Suppressor macrophage treated with lipopolysaccharide for 4 hours (primary cell): ENCODE measurements around the gene ADAMTS17.

Experiments
- DNase-seq: peaks from one replicate; pipeline ENCODE4 v3.0.0-alpha.2; 2020

The ADAMTS17 gene

DNA sequence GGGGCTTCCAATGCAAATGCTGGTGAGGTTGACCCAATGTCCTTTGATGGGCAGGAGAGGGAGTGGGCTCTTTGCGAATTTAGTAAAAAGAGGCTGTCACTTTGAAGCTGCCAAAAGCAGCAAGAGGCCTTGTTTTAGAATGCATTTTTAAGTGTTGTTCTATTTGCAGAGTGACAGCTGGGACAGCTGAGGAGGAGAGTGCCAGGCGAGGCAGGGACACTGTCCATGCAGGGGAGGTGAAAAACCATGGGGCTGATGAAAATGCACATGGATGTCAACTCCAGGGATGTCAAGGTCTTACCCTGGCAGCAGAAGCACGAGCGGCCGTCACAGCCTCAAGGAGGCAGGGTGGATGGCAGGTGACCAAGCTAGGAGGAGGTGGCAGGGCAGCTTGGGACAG, 279.8 kb downstream of the ADAMTS17 start:
- no peak for DNase-seq

GRCh38 chr15:100060276-100060926, 281.4 kb downstream of the ADAMTS17 start:
- no peak for DNase-seq

- DNase-seq, result no peak
These were observed 282.3 kb downstream of the ADAMTS17 start for GRCh38 chr15:100059521-100059920.

DNA sequence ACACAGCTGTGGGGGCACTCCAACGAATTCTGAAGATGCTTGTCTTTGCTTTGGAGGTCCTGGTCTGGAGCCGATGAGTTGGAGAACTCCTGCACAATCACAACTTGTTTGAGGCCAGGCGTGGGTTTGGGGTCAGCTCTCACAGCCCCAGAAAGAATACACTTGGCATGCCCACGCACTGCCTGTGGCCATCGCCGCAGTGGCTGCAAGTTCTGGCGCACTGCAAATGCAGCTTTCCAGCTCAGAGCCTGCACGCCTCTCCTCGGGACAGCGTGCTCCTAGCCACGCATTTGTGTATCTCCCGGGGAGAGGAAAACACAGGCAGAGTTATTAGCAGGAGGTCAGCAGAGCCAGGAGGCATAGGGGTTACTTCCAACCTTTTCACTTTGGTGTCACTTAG, 282.7 kb downstream of the ADAMTS17 start:
- DNase-seq, result no peak

- no peak for DNase-seq
These were observed 283.3 kb downstream of the ADAMTS17 start for GRCh38 chr15:100058458-100058857.

- no peak for DNase-seq
These were observed 284.5 kb downstream of the ADAMTS17 start for GRCh38 chr15:100057281-100057680.

DNA sequence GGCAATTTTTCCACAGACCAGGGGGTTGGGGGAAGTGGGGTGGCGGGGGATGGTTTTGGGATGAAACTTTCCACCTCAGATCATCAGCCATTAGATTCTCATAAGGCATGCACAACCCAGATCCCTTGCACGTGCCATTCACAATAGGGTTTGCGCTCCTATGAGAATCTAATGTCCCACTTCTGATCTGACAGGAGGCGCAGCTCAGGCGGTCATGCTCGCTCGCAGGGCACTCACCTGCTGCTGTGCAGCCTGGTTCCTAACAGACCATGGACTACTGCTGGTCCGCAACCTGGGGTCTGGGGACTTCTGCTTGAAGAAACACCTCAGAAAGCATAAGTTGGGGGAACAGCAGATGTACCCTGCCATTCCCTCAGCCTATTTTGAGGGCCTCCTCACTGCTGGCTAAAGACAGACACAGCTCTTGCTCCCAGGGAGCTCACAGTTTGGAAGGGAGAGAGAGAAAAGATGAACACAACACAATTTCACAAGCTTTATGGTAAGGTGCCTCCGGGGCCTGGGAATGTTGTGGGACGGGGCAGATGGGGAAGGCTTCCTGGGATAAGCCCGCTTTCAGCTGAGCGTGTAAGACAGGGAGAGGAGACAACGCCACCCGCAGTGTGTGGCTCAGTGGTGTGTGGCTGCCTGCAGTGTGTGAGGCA, 285.2 kb downstream of the ADAMTS17 start:
- no peak for DNase-seq

DNA sequence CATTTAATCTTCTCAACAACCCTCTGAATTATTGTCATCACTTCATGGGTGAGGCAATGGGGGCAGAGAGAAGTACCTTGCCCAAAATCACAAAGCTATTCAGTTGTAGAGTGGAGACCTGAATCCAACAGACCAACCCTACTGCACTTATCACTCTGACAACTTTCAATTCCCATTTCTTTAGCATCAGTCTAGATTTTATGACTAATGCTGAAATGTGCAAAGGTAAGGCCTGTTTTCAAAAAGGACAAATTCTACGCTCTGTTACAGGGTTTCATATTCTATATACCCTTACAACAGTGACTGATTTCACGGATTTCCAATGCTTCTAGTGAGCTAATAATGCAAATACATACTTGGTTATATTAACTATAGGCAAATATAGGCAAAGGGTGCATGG, 286.0 kb downstream of the ADAMTS17 start:
- DNase-seq, result no peak

DNA sequence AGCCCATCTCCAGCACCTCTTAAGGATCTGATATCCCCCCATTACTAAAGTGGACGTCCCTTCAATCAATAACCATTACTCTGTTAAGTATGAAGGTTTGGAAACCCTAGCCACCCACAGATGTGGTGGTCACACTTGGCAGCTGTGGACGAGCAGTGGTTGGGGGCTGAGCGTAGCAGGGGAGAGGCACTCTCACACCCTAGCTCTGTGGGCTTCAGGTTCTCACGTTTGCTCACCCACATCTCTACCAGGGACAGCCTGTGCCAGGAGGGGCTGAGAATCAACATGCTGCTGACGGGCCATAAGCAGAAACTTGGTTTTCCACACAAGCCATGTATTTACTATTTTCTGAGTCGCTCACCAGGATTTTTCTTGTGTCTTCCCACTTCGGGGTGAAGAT, 287.2 kb downstream of the ADAMTS17 start:
- DNase-seq, result no peak

DNA sequence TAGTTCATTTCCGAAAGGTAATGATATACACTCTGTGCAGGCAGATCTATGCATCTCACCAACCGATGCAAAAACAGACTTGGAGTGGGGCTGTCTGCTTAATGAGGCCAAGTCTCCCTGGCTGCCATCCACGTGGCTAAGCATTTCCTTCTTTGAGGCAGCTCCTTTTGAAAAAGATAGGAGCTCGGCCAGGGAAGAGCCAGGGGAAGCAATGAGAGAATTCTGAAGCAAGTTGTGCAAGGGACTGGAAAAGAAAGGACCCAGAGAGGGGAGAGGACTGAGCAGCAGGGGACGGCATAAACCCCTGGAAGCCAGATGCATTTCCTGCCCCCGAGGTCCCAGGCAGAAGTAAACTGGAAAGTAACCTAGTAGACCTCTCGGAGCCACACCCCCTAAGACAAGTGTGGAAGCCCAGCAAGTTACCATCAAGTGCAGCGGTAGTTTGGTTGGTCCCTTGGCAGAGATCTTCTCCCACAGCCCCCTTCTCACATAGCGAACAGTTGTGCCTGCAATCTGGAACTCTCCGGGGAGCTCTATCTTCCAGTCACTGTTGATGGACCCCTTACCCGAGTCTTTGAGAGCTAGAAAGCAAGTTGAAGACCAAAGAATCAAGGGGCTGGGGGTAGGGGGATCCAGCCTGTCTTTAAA, 288.2 kb downstream of the ADAMTS17 start:
- no peak for DNase-seq

GRCh38 chr15:100052716-100053473, 288.9 kb downstream of the ADAMTS17 start:
- no peak for DNase-seq

DNA sequence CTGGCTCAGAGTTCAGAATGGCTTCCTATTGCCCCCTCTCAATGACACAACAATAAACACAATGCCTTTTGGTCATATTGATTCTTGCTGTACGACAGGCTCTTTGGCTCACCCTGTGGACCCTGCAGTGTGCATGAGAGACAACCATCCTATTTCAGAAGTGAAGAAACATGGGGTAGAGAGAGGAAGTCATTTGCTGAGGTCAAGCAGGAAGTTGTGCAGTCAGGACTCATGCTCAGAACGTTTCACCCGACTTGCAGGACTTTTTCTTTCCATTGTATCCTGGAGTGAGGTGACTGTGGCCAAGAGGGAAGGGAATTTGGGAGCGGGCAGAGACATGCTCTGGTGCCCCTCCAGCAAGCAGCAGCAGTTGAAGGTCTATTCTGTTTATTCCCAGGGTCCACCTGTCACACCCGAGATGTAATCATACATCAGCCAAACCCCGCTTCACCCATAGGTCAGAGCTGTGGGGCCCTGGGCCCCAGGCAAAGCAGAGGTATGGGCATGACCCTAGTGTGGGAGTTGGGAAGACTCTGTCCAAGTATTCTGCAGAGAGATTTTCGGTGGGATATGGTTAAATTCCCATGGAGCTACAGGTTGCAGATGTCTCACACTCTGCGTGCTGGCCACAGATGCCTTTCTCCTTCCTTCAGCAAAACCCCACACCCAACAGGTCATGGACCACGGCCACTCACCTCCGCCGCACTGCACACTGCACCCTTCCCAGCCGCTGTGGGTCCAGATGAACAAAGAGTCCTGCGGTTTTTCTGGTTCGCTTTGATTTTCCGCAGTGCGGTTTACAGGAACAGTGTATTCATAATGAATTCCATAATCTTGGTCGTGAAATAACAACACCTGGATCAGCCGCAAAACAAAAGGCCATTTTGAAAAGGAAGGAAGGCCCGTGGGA, 290.6 kb downstream of the ADAMTS17 start:
- DNase-seq, result no peak

GRCh38 chr15:100049936-100050876, 291.6 kb downstream of the ADAMTS17 start:
- DNase-seq, result no peak

DNA sequence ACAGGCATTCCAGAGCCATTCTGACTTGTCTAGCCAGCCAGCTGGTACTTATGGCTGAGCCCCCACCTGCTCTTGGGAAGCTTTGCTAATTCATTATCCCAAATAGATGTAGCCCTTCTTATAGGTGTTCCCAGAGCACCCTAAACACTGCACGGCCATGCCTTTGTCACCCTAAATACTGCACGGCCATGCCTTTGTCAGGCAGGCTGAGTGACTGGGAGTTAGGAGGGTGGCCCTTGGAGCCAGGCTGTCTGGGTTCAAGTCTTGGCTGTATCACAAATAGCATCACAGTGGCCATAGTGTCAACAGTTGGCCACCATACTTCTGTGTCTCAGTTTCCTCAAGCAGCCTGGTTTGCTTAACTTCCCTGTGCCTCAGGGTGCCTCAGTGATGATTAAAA, 292.3 kb downstream of the ADAMTS17 start:
- DNase-seq, result no peak

DNA sequence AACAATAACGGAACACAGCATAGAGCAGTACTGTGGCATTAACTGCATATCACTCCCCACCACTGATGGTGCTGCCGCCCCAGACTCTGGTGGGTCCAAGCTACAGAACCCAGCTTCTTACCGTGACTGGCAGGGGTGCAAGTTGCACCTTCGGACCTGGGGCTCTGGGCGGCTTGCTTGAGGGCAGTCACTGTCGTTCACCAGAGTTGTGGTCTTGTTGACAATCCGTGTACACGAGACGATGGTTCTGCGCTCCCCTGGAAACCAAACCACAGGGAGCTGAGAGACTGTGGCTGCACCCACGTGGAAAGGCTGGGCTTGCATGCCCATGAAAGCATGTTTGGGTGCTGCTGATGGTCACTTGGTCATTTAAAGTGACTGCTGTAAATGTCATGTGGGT, 293.0 kb downstream of the ADAMTS17 start:
- DNase-seq, result no peak

GRCh38 chr15:100043692-100044091, 298.1 kb downstream of the ADAMTS17 start:
- no peak for DNase-seq

DNA sequence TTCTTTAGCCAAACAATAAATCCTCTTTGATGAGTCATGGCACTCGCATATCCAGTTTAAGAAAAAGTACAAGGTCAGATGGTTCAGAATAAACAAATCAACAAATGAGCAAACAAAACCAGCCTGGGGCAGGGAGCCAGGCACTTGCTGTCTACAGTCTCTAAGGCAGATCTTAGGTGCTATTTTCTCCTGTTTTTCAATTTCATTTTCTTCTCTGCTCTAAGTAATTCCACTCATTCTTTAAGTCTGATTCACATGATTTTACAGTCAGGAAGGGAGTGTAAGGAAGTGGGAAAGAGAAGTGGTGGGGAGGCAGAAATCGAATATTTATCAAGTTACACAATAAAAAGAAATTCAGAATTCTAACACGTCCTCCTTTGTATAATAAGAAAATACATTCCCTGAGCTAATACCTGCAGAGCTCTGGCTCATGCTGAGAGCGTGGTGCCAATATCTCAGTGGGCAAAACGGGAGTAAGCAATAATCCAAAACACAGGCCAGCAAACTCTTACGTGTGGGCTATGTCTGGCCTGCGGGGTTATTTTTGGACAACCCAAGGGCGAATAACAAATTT, 298.6 kb downstream of the ADAMTS17 start:
- DNase-seq, result no peak

DNA sequence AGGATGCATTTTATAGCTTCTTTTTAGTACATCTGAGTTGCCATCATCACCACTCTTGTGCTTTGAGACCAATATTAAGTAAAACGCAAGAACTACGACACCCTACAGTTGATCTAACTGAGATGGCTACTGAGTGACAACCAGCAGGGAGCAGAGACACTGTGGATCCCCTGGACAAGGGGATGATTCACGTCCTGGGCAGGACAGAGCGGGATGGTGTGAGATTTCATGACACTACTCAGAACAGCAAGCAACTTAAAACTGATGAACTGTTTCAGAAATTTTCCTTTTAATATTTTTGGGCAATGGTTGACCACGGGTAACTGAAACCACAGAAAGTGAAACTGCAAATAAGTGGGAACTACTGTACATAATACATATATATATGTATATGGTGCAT, 299.2 kb downstream of the ADAMTS17 start:
- DNase-seq, result no peak

DNA sequence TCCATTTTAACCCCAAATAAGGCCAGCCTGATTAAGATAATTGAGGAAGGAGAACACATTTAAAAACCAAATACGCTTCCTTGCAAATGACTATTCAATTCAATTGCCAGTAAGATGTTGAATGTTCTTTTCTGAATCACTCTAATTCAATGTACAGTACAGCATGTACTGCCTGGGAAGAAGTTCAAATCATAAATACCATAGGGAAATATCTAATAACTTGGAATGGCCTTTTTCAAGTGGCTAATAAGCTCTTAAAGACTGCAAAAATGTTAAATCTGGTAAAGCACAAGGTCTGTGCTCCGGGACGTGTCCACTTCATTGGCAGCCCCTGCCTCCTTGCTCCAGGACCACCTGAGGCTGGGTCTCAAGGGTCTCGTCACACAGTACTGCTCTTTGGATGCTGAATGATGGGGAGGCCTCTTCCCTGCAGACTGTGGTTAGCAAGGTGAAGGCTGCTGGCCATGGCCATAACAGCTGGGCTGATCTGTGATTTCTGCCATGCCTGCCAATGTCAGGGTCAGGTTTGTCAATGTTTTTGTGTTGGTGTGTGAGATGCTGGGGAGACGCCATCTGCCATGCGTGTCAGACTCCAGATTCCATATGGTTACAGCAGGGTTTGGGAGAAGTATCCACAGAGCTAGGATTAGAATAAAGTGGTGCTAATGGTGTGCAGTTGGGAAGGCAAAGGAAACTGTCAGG, 300.5 kb downstream of the ADAMTS17 start:
- no peak for DNase-seq

- DNase-seq, result no peak
These were observed 301.8 kb downstream of the ADAMTS17 start for GRCh38 chr15:100039994-100040393.
